ENCODE data around the gene CETP. TPM values are rescaled to one million over a fixed set of nuclear protein-coding genes. Genes with fewer than 3 reads are reported as not detected.

The CETP gene
- total and polyA plus RNA-seq, 2 of the 8 experiments (the other 6 are each of a cell fraction or from before 2014, with no cell fraction given) = not detected

DNA sequence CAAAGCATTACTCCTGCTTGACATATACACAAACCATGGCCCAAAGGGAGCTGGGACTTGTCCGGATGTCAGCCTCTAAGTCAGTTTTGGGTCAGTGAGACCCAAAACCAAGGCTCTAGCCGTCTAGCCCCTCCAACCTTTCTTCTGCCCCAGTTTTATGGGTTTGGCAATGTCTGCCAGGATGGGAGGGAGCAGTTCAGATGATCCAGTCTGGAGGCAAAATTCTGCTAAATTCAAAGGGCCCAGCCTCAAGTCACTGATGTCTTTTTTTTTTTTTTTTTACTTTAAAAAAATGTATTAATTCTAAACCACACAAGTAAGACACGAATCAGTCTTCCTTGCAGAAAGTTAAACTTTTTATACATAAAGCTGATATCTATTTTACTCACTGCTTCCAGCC lies 36.2 kb downstream of the CETP start:
- Histone ChIP-seq H2BK20ac (ENCODE audit: low read length) (no peak overlapping the region), H3K79me1 (ENCODE audit: low read depth, low read length) (no peaks in the 10 kb centered on the region), H3K23me2 (ENCODE audit: low read depth, low read length) (no peaks in the 10 kb centered on the region), H2AK5ac (ENCODE audit: low read depth, low read length) (no peak overlapping the region), H3K14ac (ENCODE audit: insufficient read length) (no peak overlapping the region), H2BK5ac (ENCODE audit: low read depth, low read length) (no peak overlapping the region), H3K27me3 (replicated peaks in 1 of 4; ENCODE audit: control insufficient read depth in 3 of 4, extremely low read depth in 1 of 4, insufficient read depth in 3 of 4, low read length in 3 of 4) (peaks cover 0 to 5% (median 0%) of the 10 kb centered on the region in 4 experiments; a peak in 1 of 7 replicates), H3K79me2 (ENCODE audit: control insufficient read depth in 1 of 2, insufficient read depth in 2 of 2, low read length in 2 of 2) (no peaks in the 10 kb centered on the region), H3K18ac (ENCODE audit: extremely low read depth, low read length) (no peak overlapping the region), H2BK120ac (replicated peaks; ENCODE audit: low read depth, low read length) (no peak overlapping the region), H3K4me2 (ENCODE audit: insufficient read depth in 1 of 2, low read depth in 2 of 2, low read length in 2 of 2) (no peak overlapping the region), H4K5ac (ENCODE audit: insufficient read length, low read depth, low read length) (no peak overlapping the region), H4K20me1 (replicated peaks in 1 of 2; ENCODE audit: control insufficient read depth in 1 of 2, insufficient read depth in 2 of 2, low read length in 2 of 2) (no peaks in the 10 kb centered on the region), H3K56ac (replicated peaks; ENCODE audit: insufficient read length, low read depth, low read length) (no peak overlapping the region), H4K91ac (replicated peaks; ENCODE audit: insufficient read length, low read length) (no peak overlapping the region), H3K4me3 (ENCODE audit: extremely low read depth in 1 of 4, insufficient read depth in 2 of 4, low read depth in 3 of 4, low read length in 4 of 4) (no peak overlapping the region), H3K4me1 (replicated peaks in 1 of 4; ENCODE audit: control insufficient read depth in 3 of 4, insufficient read depth in 4 of 4, low read length in 3 of 4) (peaks cover 0 to 5% (median 0%) of the 10 kb centered on the region in 4 experiments; a peak in 2 of 7 replicates), H2BK15ac (ENCODE audit: low read length) (no peak overlapping the region), H2BK12ac (ENCODE audit: low read depth, low read length) (no peak overlapping the region), H3K9me3 (ENCODE audit: insufficient read depth in 2 of 2, low read depth in 1 of 2, low read length in 1 of 2) (no peaks in the 10 kb centered on the region), H3K9ac (replicated peaks in 1 of 4; ENCODE audit: extremely low read depth in 1 of 4, low read depth in 3 of 4, low read length in 3 of 4) (no peak overlapping the region), H3K4ac (replicated peaks; ENCODE audit: insufficient read length, low read depth, low read length) (no peak overlapping the region), H3K36me3 (ENCODE audit: control insufficient read depth in 2 of 4, insufficient read depth in 4 of 4, low read length in 3 of 4) (no peaks in the 10 kb centered on the region), H2AFZ (ENCODE audit: low read length) (no peak overlapping the region), H3K27ac (ENCODE audit: low read depth, low read length) (no peak overlapping the region), H3K23ac (ENCODE audit: insufficient read length) (no peak overlapping the region), H4K8ac (ENCODE audit: extremely low read depth, insufficient read depth, low read length) (no peak overlapping the region)
- WGBS, 2 experiments (ENCODE audit: extremely low coverage in 1 of 2, insufficient coverage in 1 of 2, insufficient read length in 1 of 2, insufficient replicate concordance in 2 of 2, low coverage in 1 of 2, low lambda C conversion rate in 2 of 2, missing lambda C conversion rate in 1 of 2) = 87% methylated on average over 3 of the region's 3 CpGs; no CpG with 5 or more reads in 1 of the 2 experiments
- FAIRE-seq = no peak
- ChIA-PET CTCF (ENCODE audit: partially characterized antibody) (interaction anchor here (0.7 to 1.9 kb wide), 2 partner anchors 34 to 219 kb away, joined by 3 to 5 read pairs; no protein-coding TSS in a partner anchor), POLR2A (ENCODE audit: partially characterized antibody) (interaction anchor here (0.6 kb wide), 1 partner anchor 32 kb away, joined by 3 read pairs; no protein-coding TSS in a partner anchor)
- no peak for TF ChIP-seq TBP (IDR thresholded peaks at IDR 0.05; ENCODE audit: low read depth, low read length)
- no peak for TF ChIP-seq RNF2 (IDR thresholded peaks at IDR 0.05; ENCODE audit: borderline replicate concordance, low read depth, low read length, missing control alignments, poor library complexity, severe bottlenecking)
- no peak for TF ChIP-seq EGR1 (IDR thresholded peaks at IDR 0.05; ENCODE audit: borderline replicate concordance, low read depth, low read length)
- TF ChIP-seq POU5F1 (IDR thresholded peaks at IDR 0.05; ENCODE audit: low read depth, low read length) = no peak
- TF ChIP-seq POLR2AphosphoS5 (IDR thresholded peaks at IDR 0.05; ENCODE audit: low read depth, low read length) = no peak
- TF ChIP-seq TAF1 (IDR thresholded peaks at IDR 0.05; ENCODE audit: low read depth, low read length) = no peak
- TF ChIP-seq RFX5 (IDR thresholded peaks at IDR 0.05; ENCODE audit: borderline replicate concordance, low read depth, low read length) = no peak
- DNase-seq (ENCODE audit: low read depth in 1 of 2, low spot score in 2 of 2) = no peak
